CD4-positive, alpha-beta T cell treated with Interleukin-4 for 1 hour (primary cell): ENCODE measurements around the gene KIF5B.
"Not testable (repeated sequence)": the region's sequence is repeated elsewhere in the genome, so short reads cannot be mapped to it uniquely, and the experiment has no call there.

Source experiments
- DNase-seq, 2 donors: peaks; one replicate each; pipeline ENCODE4 v3.0.0-alpha.2; 2020 to 2022

Gene KIF5B

GRCh38 chr10:32056136-32057035 lies at the start of gene KIF5B:
Gene KIF5B, minus strand, starts transcription at chr10:32056425. Its CDS starts 452 bp downstream, at chr10:32055973.
- DNase-seq, result peak; percentile 86 to 88

GRCh38 chr10:32105782-32106382 lies 49.7 kb upstream of the KIF5B start:
- DNase-seq, result no peak

GRCh38 chr10:32104622-32105509 lies 48.6 kb upstream of the KIF5B start:
- DNase-seq, result no peak

- no peak for DNase-seq
Measured at GRCh38 chr10:32104181-32104580, 48.0 kb upstream of the KIF5B start.

- no peak for DNase-seq
Measured at GRCh38 chr10:32103721-32104120, 47.5 kb upstream of the KIF5B start.

GRCh38 chr10:32098566-32099259 lies 42.5 kb upstream of the KIF5B start:
- DNase-seq, result not testable (repeated sequence)

- DNase-seq, result no peak
Measured at GRCh38 chr10:32095116-32095733, 39.0 kb upstream of the KIF5B start.

GRCh38 chr10:32093650-32094049 lies 37.4 kb upstream of the KIF5B start:
- no peak for DNase-seq

GRCh38 chr10:32091046-32091445 lies 34.8 kb upstream of the KIF5B start:
- DNase-seq, result no peak

GRCh38 chr10:32084185-32084851 lies 28.1 kb upstream of the KIF5B start:
- DNase-seq, result no peak

GRCh38 chr10:32077896-32078485 lies 21.8 kb upstream of the KIF5B start:
- no peak for DNase-seq

- no peak for DNase-seq
Measured at GRCh38 chr10:32073659-32074058, 17.4 kb upstream of the KIF5B start.

- DNase-seq, result no peak
Measured at GRCh38 chr10:32073128-32073527, 16.9 kb upstream of the KIF5B start.

GRCh38 chr10:32072025-32072800 lies 16.0 kb upstream of the KIF5B start:
- DNase-seq, result no peak

- DNase-seq, result no peak
Measured at GRCh38 chr10:32070645-32071044, 14.4 kb upstream of the KIF5B start.

- DNase-seq, result no peak
Measured at GRCh38 chr10:32068569-32068968, 12.3 kb upstream of the KIF5B start.

- not testable (repeated sequence) for DNase-seq
Measured at GRCh38 chr10:32067931-32068330, 11.7 kb upstream of the KIF5B start.

- DNase-seq, result peak in 1 of 2 donors; percentile 46
Measured at GRCh38 chr10:32065856-32066255, 9.6 kb upstream of the KIF5B start.

GRCh38 chr10:32061440-32061839 lies 5.2 kb upstream of the KIF5B start:
- DNase-seq, result no peak

- no peak for DNase-seq
Measured at GRCh38 chr10:32060347-32060746, 4.1 kb upstream of the KIF5B start.
